ENCODE data around the gene CCDC171.
"Not testable (repeated sequence)": the region's sequence is repeated elsewhere in the genome, so short reads cannot be mapped to it uniquely, and the experiment has no call there.

Gene CCDC171

GRCh38 chr9:15693701-15694100 lies 140.9 kb downstream of the CCDC171 start:
- no peak overlapping the region for H3K27ac ChIP-seq
- no peak for DNase-seq

GRCh38 chr9:15696979-15697378 lies 144.1 kb downstream of the CCDC171 start:
- Histone ChIP-seq H3K36me3 (no peaks in the 10 kb centered on the region), H3K27ac (no peak overlapping the region), H3K27me3 (ENCODE audit: insufficient read depth, low read depth, severe bottlenecking) (no peaks in the 10 kb centered on the region), H3K9me3 (ENCODE audit: severe bottlenecking) (no peaks in the 10 kb centered on the region), H3K4me3 (ENCODE audit: low read depth, low read length) (no peak overlapping the region)
- DNase-seq, result no peak
- no peak for TF ChIP-seq CTCF (IDR thresholded peaks at IDR 0.05; ENCODE audit: low read depth, low read length)

More at GRCh38 chr9:15693701-15694100, 140.9 kb downstream of the CCDC171 start:
- Histone ChIP-seq H3K4me3 (ENCODE audit: low read depth, low read length) (no peak overlapping the region), H3K27me3 (ENCODE audit: insufficient read depth, low read depth, severe bottlenecking) (no peaks in the 10 kb centered on the region), H3K9me3 (ENCODE audit: severe bottlenecking) (no peaks in the 10 kb centered on the region), H3K36me3 (no peaks in the 10 kb centered on the region)
- no peak for TF ChIP-seq CTCF (IDR thresholded peaks at IDR 0.05; ENCODE audit: low read depth, low read length)

GRCh38 chr9:15697446-15697851 lies 144.6 kb downstream of the CCDC171 start:
- no peak overlapping the region for H3K27ac ChIP-seq
- DNase-seq, result no peak
- TF ChIP-seq CTCF (IDR thresholded peaks at IDR 0.05; ENCODE audit: low read depth, low read length), result no peak
- H3K27me3 ChIP-seq (ENCODE audit: insufficient read depth, low read depth, severe bottlenecking), result no peaks in the 10 kb centered on the region
- H3K4me3 ChIP-seq (ENCODE audit: low read depth, low read length), result no peak overlapping the region
- no peaks in the 10 kb centered on the region for H3K9me3 ChIP-seq (ENCODE audit: severe bottlenecking)
- no peaks in the 10 kb centered on the region for H3K36me3 ChIP-seq

- not testable (repeated sequence) for H3K36me3 ChIP-seq; H3K4me3 ChIP-seq (ENCODE audit: low read depth, low read length); DNase-seq; H3K27me3 ChIP-seq (ENCODE audit: insufficient read depth, low read depth, severe bottlenecking); H3K9me3 ChIP-seq (ENCODE audit: severe bottlenecking); H3K27ac ChIP-seq
These were observed 147.2 kb downstream of the CCDC171 start for GRCh38 chr9:15699876-15700559.

GRCh38 chr9:15707000-15707399 lies 154.2 kb downstream of the CCDC171 start:
- H3K9me3 ChIP-seq (ENCODE audit: severe bottlenecking), result no peaks in the 10 kb centered on the region
- TF ChIP-seq CTCF (IDR thresholded peaks at IDR 0.05; ENCODE audit: low read depth, low read length), result no peak
- no peak for DNase-seq

GRCh38 chr9:15711531-15711930 lies 158.7 kb downstream of the CCDC171 start:
- no peak overlapping the region for H3K27ac ChIP-seq
- no peak for DNase-seq
- H3K9me3 ChIP-seq (ENCODE audit: severe bottlenecking), result no peaks in the 10 kb centered on the region
- no peaks in the 10 kb centered on the region for H3K36me3 ChIP-seq
- no peak for TF ChIP-seq CTCF (IDR thresholded peaks at IDR 0.05; ENCODE audit: low read depth, low read length)
- no peaks in the 10 kb centered on the region for H3K27me3 ChIP-seq (ENCODE audit: insufficient read depth, low read depth, severe bottlenecking)
- no peak overlapping the region for H3K4me3 ChIP-seq (ENCODE audit: low read depth, low read length)

More at GRCh38 chr9:15707000-15707399, 154.2 kb downstream of the CCDC171 start:
- Histone ChIP-seq H3K4me3 (ENCODE audit: low read depth, low read length) (no peak overlapping the region), H3K27me3 (ENCODE audit: insufficient read depth, low read depth, severe bottlenecking) (no peaks in the 10 kb centered on the region), H3K27ac (no peak overlapping the region), H3K36me3 (no peaks in the 10 kb centered on the region)

Data from WERI-Rb-1 (cell line).